HEK293T (cell line): ENCODE results near the gene NXPE3.

Source experiments
- CTCF ChIA-PET: fragments of 350-600 bp; formaldehyde crosslinking; extraction: SDS; loops from one replicate; lab custom pipeline; 2021; ENCODE audit warnings: antibody characterized with exemption, inconsistent platforms; lab: Yijun Ruan, JAX
- POLR2A ChIA-PET: fragments of 350-600 bp; formaldehyde crosslinking; extraction: SDS; loops from one replicate; lab custom pipeline; 2020; ENCODE audit warnings: antibody characterized with exemption, inconsistent platforms; lab: Yijun Ruan, JAX
- DNase-seq: peaks from one replicate; pipeline ENCODE4 v3.0.0; 2012; ENCODE audit warnings: mixed read lengths; ENCODE audit errors: extremely low spot score
- ARNT ChIP-seq: fragments of 450-650 bp; IDR thresholded peaks from 2 replicates; pipeline ENCODE4 v1.6.1; 2017; ENCODE audit warnings: mild to moderate bottlenecking
- BHLHE40 ChIP-seq: fragments of 450-650 bp; IDR thresholded peaks from 2 replicates; pipeline ENCODE4 v1.6.1; 2016; ENCODE audit warnings: mild to moderate bottlenecking, moderate library complexity, borderline replicate concordance
- CTBP1 ChIP-seq: fragments of 450-650 bp; IDR thresholded peaks from 2 replicates; pipeline ENCODE4 v1.6.1; 2016; ENCODE audit warnings: borderline replicate concordance
- ELF4 ChIP-seq: fragments of 450-650 bp; IDR thresholded peaks from 2 replicates; pipeline ENCODE4 v1.6.1; 2017; ENCODE audit warnings: antibody characterized with exemption
- FOXA1 ChIP-seq: fragments of 450-650 bp; IDR thresholded peaks from 2 replicates; pipeline ENCODE4 v1.6.1; 2016; ENCODE audit warnings: mild to moderate bottlenecking
- FOXK2 ChIP-seq: fragments of 450-650 bp; IDR thresholded peaks from 2 replicates; pipeline ENCODE4 v1.6.1; 2016; ENCODE audit warnings: mild to moderate bottlenecking
- FOXM1 ChIP-seq: fragments of 450-650 bp; IDR thresholded peaks from 2 replicates; pipeline ENCODE4 v1.6.1; 2017; ENCODE audit warnings: mild to moderate bottlenecking, borderline replicate concordance
- HDGF ChIP-seq: fragments of 450-650 bp; IDR thresholded peaks from 2 replicates; pipeline ENCODE4 v1.6.1; 2017; ENCODE audit warnings: antibody characterized with exemption, borderline replicate concordance
- L3MBTL2 ChIP-seq: fragments of 450-650 bp; conservative IDR thresholded peaks from 2 replicates; pipeline ENCODE4 v1.6.1; 2016; ENCODE audit warnings: mild to moderate bottlenecking
- LEF1 ChIP-seq: fragments of 450-650 bp; IDR thresholded peaks from 2 replicates; pipeline ENCODE4 v1.6.1; 2017; ENCODE audit warnings: mild to moderate bottlenecking, borderline replicate concordance
- NFRKB ChIP-seq: fragments of 450-650 bp; IDR thresholded peaks from 2 replicates; pipeline ENCODE4 v1.6.1; 2016; ENCODE audit warnings: mild to moderate bottlenecking, moderate library complexity
- SP1 ChIP-seq: fragments of 450-650 bp; IDR thresholded peaks from 2 replicates; pipeline ENCODE4 v1.6.1; 2017
- SUZ12 ChIP-seq: fragments of 450-650 bp; IDR thresholded peaks from 2 replicates; pipeline ENCODE4 v1.6.1; 2016; ENCODE audit warnings: mild to moderate bottlenecking
- TARDBP ChIP-seq: fragments of 450-650 bp; IDR thresholded peaks from 2 replicates; pipeline ENCODE4 v1.6.1; 2016
- ZNF384 ChIP-seq: fragments of 450-650 bp; IDR thresholded peaks from 2 replicates; pipeline ENCODE4 v1.6.1; 2016
- TF ChIP-seq, protein P1 (sequence below): fragments of 450-650 bp; IDR thresholded peaks from 2 replicates; pipeline ENCODE4 v1.6.1; 2016

NXPE3 gene

DNA sequence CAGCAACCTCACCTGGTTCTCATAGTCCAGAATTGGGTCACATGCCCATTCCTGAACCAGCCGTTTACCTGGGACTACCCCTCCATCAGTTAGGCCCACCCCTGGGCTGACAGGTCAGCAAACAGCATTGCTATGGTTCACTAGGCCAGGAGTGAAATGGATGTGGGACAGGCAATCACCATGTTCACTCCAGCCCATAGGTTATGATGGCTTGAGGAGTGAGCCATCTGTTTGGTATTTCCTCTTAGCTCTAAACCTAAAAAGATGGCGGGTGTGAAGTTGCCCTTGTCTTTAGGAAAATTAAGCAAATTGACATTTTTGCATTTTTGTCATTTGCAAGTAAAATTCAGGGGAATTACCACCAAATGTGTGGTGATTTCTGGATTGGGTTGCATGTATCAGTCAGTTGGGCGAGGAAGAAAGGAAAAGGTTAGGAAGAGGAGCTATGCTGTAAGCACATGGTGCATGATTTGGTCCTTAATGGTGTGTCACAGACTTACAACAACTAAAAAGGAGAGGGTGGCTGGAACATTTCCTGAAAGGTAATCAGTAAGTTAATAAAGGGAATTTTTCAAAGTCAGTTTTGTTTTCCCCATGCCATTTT is 17.2 kb downstream of the NXPE3 start:
- POLR2A ChIA-PET, result no interaction called here
- no peak for DNase-seq
- CTCF ChIA-PET, result no interaction called here
- TF ChIP-seq L3MBTL2 (no peak), ARNT (no peak), FOXK2 (no peak), LEF1 (no peak), SUZ12 (no peak)

DNA sequence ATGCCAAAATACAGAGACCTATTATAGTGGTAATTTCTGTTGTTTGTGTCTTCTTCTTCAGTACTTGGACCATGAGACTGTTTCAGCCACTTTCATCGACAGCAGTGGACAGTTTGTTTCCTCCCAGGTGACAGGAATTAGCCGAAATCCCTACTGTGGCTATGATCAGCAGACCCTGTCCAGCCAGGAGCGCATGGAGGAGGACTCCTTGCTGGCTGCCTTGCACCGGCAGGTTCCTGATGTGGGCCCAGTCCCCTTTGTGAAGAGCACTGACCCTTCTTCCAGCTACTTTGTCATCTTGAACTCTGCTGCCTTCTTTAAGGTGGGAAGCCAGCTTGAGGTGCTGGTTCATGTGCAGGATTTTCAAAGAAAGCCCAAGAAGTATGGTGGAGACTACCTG is 22.2 kb downstream of the NXPE3 start:
- no peak for DNase-seq
- TF ChIP-seq LEF1 (no peak), CTBP1 (no peak), ELF4 (no peak), ZNF384 (no peak), ARNT (no peak), FOXK2 (no peak), SUZ12 (no peak), TARDBP (no peak), FOXA1 (no peak), SP1 (no peak), NFRKB (no peak), BHLHE40 (no peak), L3MBTL2 (no peak), FOXM1 (no peak), HDGF (no peak)
- TF ChIP-seq, protein P1, sequence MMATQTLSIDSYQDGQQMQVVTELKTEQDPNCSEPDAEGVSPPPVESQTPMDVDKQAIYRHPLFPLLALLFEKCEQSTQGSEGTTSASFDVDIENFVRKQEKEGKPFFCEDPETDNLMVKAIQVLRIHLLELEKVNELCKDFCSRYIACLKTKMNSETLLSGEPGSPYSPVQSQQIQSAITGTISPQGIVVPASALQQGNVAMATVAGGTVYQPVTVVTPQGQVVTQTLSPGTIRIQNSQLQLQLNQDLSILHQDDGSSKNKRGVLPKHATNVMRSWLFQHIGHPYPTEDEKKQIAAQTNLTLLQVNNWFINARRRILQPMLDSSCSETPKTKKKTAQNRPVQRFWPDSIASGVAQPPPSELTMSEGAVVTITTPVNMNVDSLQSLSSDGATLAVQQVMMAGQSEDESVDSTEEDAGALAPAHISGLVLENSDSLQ, result no peak
- POLR2A ChIA-PET, result no interaction called here
- CTCF ChIA-PET, result no interaction called here

DNA sequence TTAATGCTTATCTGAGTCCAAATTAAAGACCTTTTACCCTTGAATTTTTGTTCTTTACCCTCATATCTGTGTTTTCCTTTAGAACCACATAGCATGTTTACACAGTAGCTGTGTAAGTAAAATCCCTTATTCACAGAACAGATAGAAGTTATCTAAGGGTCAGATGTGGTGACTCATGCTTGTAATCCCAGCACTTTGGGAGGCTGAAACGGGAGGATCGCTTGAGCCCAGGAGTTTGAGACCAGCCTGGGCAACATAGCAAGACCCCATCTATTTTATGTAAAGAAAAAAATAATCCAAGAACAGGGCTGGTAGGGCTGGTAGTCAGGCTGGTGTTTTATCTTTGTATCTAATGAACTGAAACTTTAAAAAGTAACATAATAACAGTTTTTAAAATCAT is 23.2 kb downstream of the NXPE3 start:
- no peak for DNase-seq
- CTCF ChIA-PET, result interaction anchor here (0.6 to 2.0 kb wide), 9 partner anchors 10 to 1255 kb away, joined by 3 to 9 read pairs (median 3); no protein-coding TSS in a partner anchor
- TF ChIP-seq FOXM1, result no peak
- TF ChIP-seq, protein P1, result no peak
- no peak for TF ChIP-seq FOXA1
- no peak for TF ChIP-seq LEF1
- POLR2A ChIA-PET, result no interaction called here

DNA sequence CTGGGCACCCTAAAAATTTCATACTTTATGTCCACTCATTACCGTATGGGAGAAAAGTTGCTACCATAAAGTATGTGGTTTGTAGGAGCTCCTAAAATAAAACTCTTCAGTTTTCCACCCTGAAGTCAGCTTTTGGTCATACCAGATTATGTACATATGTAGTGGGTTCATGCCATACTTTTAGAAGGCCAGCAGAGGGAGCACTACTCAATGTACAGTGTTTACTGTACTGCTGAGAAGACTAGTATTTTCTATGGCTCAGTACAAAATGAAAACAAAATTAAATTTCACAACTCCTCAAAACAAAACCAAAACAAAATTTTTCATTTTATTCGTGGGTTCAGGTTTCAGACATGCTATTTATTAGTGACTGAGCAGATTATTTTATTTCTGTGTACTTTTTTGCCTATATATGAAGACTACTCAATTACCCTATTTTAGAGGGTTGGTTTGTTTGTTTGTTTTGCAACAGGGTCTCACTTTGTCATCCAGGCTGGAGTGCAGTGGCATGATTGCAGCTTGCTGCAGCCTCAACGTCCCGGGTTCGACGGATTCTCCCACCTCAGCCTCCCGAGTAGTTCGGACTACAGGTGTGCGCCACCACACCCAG is 24.3 kb downstream of the NXPE3 start:
- DNase-seq, result peak; percentile 53
- ChIA-PET CTCF (interaction anchor here (0.5 to 2.0 kb wide), 14 partner anchors 9 to 897 kb away, joined by 3 to 9 read pairs (median 3); partner anchors contain the start of gene CEP97), POLR2A (no interaction called here)
- TF ChIP-seq SP1, result no peak
- no peak for TF ChIP-seq FOXM1
- TF ChIP-seq ARNT, result no peak
- TF ChIP-seq FOXA1, result no peak

DNA sequence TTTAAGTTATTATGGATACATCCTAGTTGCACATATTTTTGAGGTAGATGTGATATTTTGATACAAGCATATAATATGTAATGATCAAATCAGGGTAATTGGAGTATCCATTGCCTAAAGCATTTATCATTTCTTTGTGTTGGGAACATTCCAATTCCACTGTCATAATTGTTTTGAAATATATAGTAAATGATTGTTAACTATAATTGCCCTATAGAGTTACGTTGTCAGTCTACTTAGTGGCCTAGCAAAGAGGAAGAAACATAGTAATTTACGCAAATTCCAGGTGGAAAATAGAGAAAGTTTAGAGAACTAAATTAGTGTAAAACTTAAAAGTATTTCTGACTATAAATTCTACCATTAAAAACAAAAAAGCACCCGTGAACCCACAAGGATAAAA is 24.9 kb downstream of the NXPE3 start:
- ChIA-PET CTCF (interaction anchor here (0.6 to 1.0 kb wide), 2 partner anchors 21 to 367 kb away, joined by 3 read pairs; no protein-coding TSS in a partner anchor), POLR2A (no interaction called here)
- DNase-seq, result no peak
- TF ChIP-seq, protein P1, result no peak
- TF ChIP-seq SUZ12 (no peak), ARNT (no peak), SP1 (no peak), LEF1 (no peak), ZNF384 (no peak), ELF4 (no peak), FOXA1 (no peak), NFRKB (no peak), HDGF (no peak), L3MBTL2 (no peak), CTBP1 (no peak), FOXK2 (no peak), BHLHE40 (no peak), TARDBP (no peak), FOXM1 (no peak)

DNA sequence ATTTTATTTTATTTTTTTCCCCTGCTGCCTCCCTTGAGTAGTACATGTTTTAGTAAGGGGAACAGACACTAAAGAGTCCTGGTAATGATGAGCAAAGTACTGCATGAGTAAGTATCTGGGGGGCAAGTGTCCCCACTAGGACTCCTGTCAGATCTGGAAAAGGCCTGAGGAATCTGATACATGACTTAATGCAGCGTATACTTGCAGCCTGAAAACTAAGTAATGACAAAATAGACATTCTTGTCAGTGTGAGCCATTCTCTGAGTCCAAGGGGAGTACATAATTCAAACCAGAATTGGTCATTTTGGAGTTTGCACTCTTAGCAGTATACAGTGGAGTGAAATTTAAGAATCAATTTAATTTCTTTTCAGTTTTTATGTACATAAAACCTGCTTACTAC is 27.5 kb downstream of the NXPE3 start:
- DNase-seq, result no peak
- TF ChIP-seq CTBP1 (no peak), FOXK2 (no peak)
- POLR2A ChIA-PET, result no interaction called here
- CTCF ChIA-PET, result interaction anchor here (0.6 to 2.0 kb wide), 3 partner anchors 374 to 730 kb away, joined by 3 to 4 read pairs (median 4); no protein-coding TSS in a partner anchor
